GM12878 (cell line): ENCODE measurements around the gene EFTUD2. TPM values are rescaled to one million over a fixed set of nuclear protein-coding genes. Genes with fewer than 3 reads are reported as not detected.

Experiments
- ATAC-seq: fragments of 200-7000 bp; cut with Tn5 transposase; 3 replicates; pipeline ENCODE4 v1.9.1; 2020; ENCODE audit warnings: mild to moderate bottlenecking, moderate library complexity
- BruUV-seq: library from RNA; stranded (reverse); fragments of 400-500 nt; replicated peaks from 2 replicates; lab custom pipeline; 2021; lab: Mats Ljungman, UMichigan
- CTCF ChIA-PET: fragments of 300-600 bp; sonication (Branson Sonifier 250); formaldehyde crosslinking; extraction: SDS; loops from one replicate; lab custom pipeline; 2021; ENCODE audit warnings: inconsistent platforms; lab: Yijun Ruan, JAX
- POLR2A ChIA-PET: fragments of 350-600 bp; formaldehyde crosslinking; extraction: SDS; loops from one replicate; lab custom pipeline; 2021; ENCODE audit warnings: inconsistent platforms; lab: Charles Lee
- RAD21 ChIA-PET: fragments of 300-600 bp; sonication (Branson Sonifier 250); formaldehyde crosslinking; loops from one replicate; lab custom pipeline; 2023; ENCODE audit warnings: antibody characterized with exemption; ENCODE audit not compliant: unreplicated experiment; lab: Charles Lee
- SMC1A ChIA-PET: fragments of 300-600 bp; sonication (Branson Sonifier 250); formaldehyde crosslinking; loops from one replicate; lab custom pipeline; 2023; ENCODE audit not compliant: unreplicated experiment, uncharacterized antibody; lab: Charles Lee
- DNase-seq: peaks from one replicate; pipeline ENCODE4 v3.0.0-alpha.2; 2011; ENCODE audit warnings: low read depth, low spot score
- FAIRE-seq: peaks from 3 replicates; lab custom pipeline; 2011; peaks lifted over from hg19 to GRCh38; lab: Jason Lieb, UNC
- H2AFZ ChIP-seq: 2 replicates; pipeline ENCODE4 v1.6.0; 2011; ENCODE audit warnings: low read depth, low read length, control low read depth; ENCODE audit not compliant: control insufficient read depth
- H3K27ac ChIP-seq: 2 replicates; pipeline ENCODE4 v1.5.1; 2011; ENCODE audit warnings: control low read depth; ENCODE audit not compliant: control insufficient read depth, insufficient read depth
- H3K27me3 ChIP-seq, 2 experiments: replicated peaks in 1 of 2; 2 replicates each; pipeline versions ENCODE4 v1.6.0 to v1.6.1; 2011; ENCODE audit warnings: low read length in 1 of 2; ENCODE audit not compliant: control insufficient read depth in 2 of 2, insufficient read depth in 2 of 2
- H3K36me3 ChIP-seq, 2 experiments: 2 replicates each; pipeline ENCODE4 v1.5.1; 2011; ENCODE audit warnings: low read length in 1 of 2; ENCODE audit not compliant: control insufficient read depth in 2 of 2, insufficient read depth in 2 of 2
- H3K4me1 ChIP-seq: 2 replicates; pipeline ENCODE4 v1.6.1; 2011; ENCODE audit warnings: mild to moderate bottlenecking, low read length, moderate library complexity, mixed read lengths; ENCODE audit not compliant: control insufficient read depth, insufficient read depth
- H3K4me2 ChIP-seq: 2 replicates; pipeline ENCODE4 v1.6.0; 2011; ENCODE audit warnings: control low read depth; ENCODE audit not compliant: control insufficient read depth, insufficient read depth
- H3K4me3 ChIP-seq: fragments of 200-600 bp; sonication (generic); 2 replicates; pipeline ENCODE4 v1.5.1; 2016
- H3K79me2 ChIP-seq: 2 replicates; pipeline ENCODE4 v1.6.0; 2011; ENCODE audit warnings: low read length; ENCODE audit not compliant: control insufficient read depth, insufficient read depth
- H3K9ac ChIP-seq: 2 replicates; pipeline ENCODE4 v1.8.0; 2011; ENCODE audit warnings: low read length, control low read depth, mixed read lengths; ENCODE audit not compliant: control insufficient read depth, insufficient read depth
- H3K9me3 ChIP-seq: replicated peaks from 3 replicates; pipeline ENCODE4 v1.5.1; 2011; ENCODE audit warnings: mild to moderate bottlenecking, low read length; ENCODE audit not compliant: control insufficient read depth, insufficient read depth
- H4K20me1 ChIP-seq: 2 replicates; pipeline ENCODE4 v1.6.0; 2011; ENCODE audit not compliant: control insufficient read depth, insufficient read depth
- ASH2L ChIP-seq: fragments of 300-600, 200-600 bp; sonication (generic); IDR thresholded peaks from 2 replicates; pipeline ENCODE4 v1.6.1; 2017; ENCODE audit warnings: low read depth, mild to moderate bottlenecking, borderline replicate concordance
- CEBPB ChIP-seq, 2 experiments: fragments of 150-350 bp in 1 of 2; IDR thresholded peaks; 2 replicates each; pipeline ENCODE4 v1.6.1; 2012 to 2014; ENCODE audit warnings: low read depth in 2 of 2, low read length in 2 of 2, borderline replicate concordance in 1 of 2, inconsistent platforms in 1 of 2
- EZH2 ChIP-seq: IDR thresholded peaks from 2 replicates; pipeline ENCODE4 v1.6.1; 2012; ENCODE audit warnings: low read depth, mild to moderate bottlenecking, control low read depth, inconsistent platforms, low read length, borderline replicate concordance; ENCODE audit not compliant: control insufficient read depth
- HDGF ChIP-seq: fragments of 450-650 bp; IDR thresholded peaks from 2 replicates; pipeline ENCODE4 v1.6.1; 2016; ENCODE audit warnings: antibody characterized with exemption
- IKZF2 ChIP-seq, 2 experiments: fragments of 450-650 bp; IDR thresholded peaks; 2 replicates each; pipeline ENCODE4 v1.6.1; 2017; ENCODE audit warnings: mild to moderate bottlenecking in 2 of 2, moderate library complexity in 2 of 2
- MEF2B ChIP-seq: fragments of 450-650 bp; IDR thresholded peaks from 2 replicates; pipeline ENCODE4 v1.6.1; 2018; ENCODE audit warnings: mild to moderate bottlenecking, moderate library complexity; ENCODE audit not compliant: partially characterized antibody, poor library complexity, severe bottlenecking
- NFYB ChIP-seq: IDR thresholded peaks from 2 replicates; pipeline ENCODE4 v1.6.1; 2011; ENCODE audit warnings: low read depth, mild to moderate bottlenecking, low read length, improper control_type of control experiment, moderate library complexity; ENCODE audit not compliant: insufficient read depth
- NR2C1 ChIP-seq: fragments of 450-650 bp; IDR thresholded peaks from 2 replicates; pipeline ENCODE4 v1.6.1; 2017; ENCODE audit warnings: antibody characterized with exemption, mild to moderate bottlenecking, moderate library complexity
- RAD51 ChIP-seq: fragments of 450-650 bp; IDR thresholded peaks from 2 replicates; pipeline ENCODE4 v1.6.1; 2016; ENCODE audit warnings: moderate library complexity, mild to moderate bottlenecking, inconsistent platforms
- SMAD1 ChIP-seq: fragments of 450-650 bp; IDR thresholded peaks from 2 replicates; pipeline ENCODE4 v1.6.1; 2018; ENCODE audit warnings: mild to moderate bottlenecking, low read depth; ENCODE audit not compliant: partially characterized antibody
- SMC3 ChIP-seq: IDR thresholded peaks from 2 replicates; pipeline ENCODE4 v1.6.1; 2011; ENCODE audit warnings: low read length, improper control_type of control experiment, borderline replicate concordance
- WGBS: methylation state at CpG from one replicate; pipeline ENCODE4 v1.1.6; 2016; ENCODE audit warnings: low lambda C conversion rate; ENCODE audit not compliant: insufficient replicate concordance, insufficient coverage; ENCODE audit errors: missing lambda C conversion rate; 5-methylcytosine and 5-hydroxymethylcytosine counted together
- in situ Hi-C: fragments of 300-500 bp; cut with MboI; formaldehyde crosslinking; loops from 9 replicates; pipeline ENCODE4 v1.14.3; 2018; ENCODE audit warnings: mixed read lengths
- intact Hi-C: fragments of 100-400 bp; cut with micrococcal nuclease; formaldehyde crosslinking; loops from one replicate; pipeline ENCODE4 v1.14.2; 2022; ENCODE audit not compliant: unreplicated experiment
- polyA plus RNA-seq, 11 experiments: library from polyadenylated mRNA; depleted of rRNA in 4 of 11; unstranded in 6 of 11; stranded (reverse) in 5 of 11; fragments of >200 nt; fragmentation: Nextera tagmentation in 4 of 11; fragmentation: Illumina TruSeq in 1 of 11; extraction: Ambion mirVana in 4 of 11; extraction: Trizol in 1 of 11; gene quantifications; 1 replicate in 1 of 11; 2 replicates in 10 of 11; pipeline versions ENCODE4 v1.2.1 to v1.2.3, GENCODE V29; 2011 to 2016; ENCODE audit warnings: inconsistent platforms in 2 of 11, missing spikeins in 2 of 11, low read depth in 1 of 11
- total RNA-seq, 4 experiments: library from RNA; depleted of rRNA in 3 of 4; stranded (reverse); fragments of >200 nt in 3 of 4; fragmentation: Illumina TruSeq in 1 of 4; extraction: Trizol in 1 of 4; gene quantifications; 2 replicates each; pipeline versions ENCODE4 v1.2.1 to v1.2.3, GENCODE V29; 2013 to 2021
- TF ChIP-seq, protein P1 (sequence below): fragments of 450-650 bp; IDR thresholded peaks from 2 replicates; pipeline ENCODE4 v1.6.1; 2018; ENCODE audit warnings: mild to moderate bottlenecking, low read depth, moderate library complexity; ENCODE audit not compliant: partially characterized antibody

EFTUD2 gene
- total and polyA plus RNA-seq, 10 of the 15 experiments (the other 5 are each of a cell fraction or from before 2014, with no cell fraction given), result 33.0 to 198 (median 126) TPM

- whole genome bisulfite sequencing, result 54% methylated on average over 17 of the region's 17 CpGs
- ChIA-PET CTCF (interaction anchor here (0.8 to 3.6 kb wide), 8 partner anchors 9 to 271 kb away, joined by 3 to 15 read pairs (median 4); partner anchors contain the start of gene ACBD4), RAD21 (interaction anchor here (0.8 to 1.0 kb wide), 2 partner anchors 16 to 233 kb away, joined by 3 read pairs; partner anchors contain the start of gene ACBD4), POLR2A (no interaction called here), SMC1A (interaction anchor here (0.9 to 1.4 kb wide), 2 partner anchors 18 to 260 kb away, joined by 3 to 4 read pairs; partner anchors contain the start of gene HEXIM2)
- Histone ChIP-seq H3K9ac (no peak overlapping the region), H3K36me3 (no peaks in the 10 kb centered on the region), H3K4me2 (no peak overlapping the region), H3K79me2 (peaks cover 19% of the 10 kb centered on the region), H4K20me1 (no peaks in the 10 kb centered on the region), H3K4me3 (no peak overlapping the region), H3K27ac (no peak overlapping the region), H3K9me3 (no peaks in the 10 kb centered on the region), H3K4me1 (peaks cover 5% of the 10 kb centered on the region), H2AFZ (no peak overlapping the region), H3K27me3 (no peaks in the 10 kb centered on the region)
- intact Hi-C loops (no loop called here), in situ Hi-C loops (no loop called here)
- no peak for ATAC-seq
- no peak for TF ChIP-seq MEF2B
- TF ChIP-seq IKZF2 (IDR thresholded peaks at IDR 0.05), result no peak
- TF ChIP-seq EZH2, result no peak
- no peak for TF ChIP-seq NR2C1
- TF ChIP-seq, protein P1, sequence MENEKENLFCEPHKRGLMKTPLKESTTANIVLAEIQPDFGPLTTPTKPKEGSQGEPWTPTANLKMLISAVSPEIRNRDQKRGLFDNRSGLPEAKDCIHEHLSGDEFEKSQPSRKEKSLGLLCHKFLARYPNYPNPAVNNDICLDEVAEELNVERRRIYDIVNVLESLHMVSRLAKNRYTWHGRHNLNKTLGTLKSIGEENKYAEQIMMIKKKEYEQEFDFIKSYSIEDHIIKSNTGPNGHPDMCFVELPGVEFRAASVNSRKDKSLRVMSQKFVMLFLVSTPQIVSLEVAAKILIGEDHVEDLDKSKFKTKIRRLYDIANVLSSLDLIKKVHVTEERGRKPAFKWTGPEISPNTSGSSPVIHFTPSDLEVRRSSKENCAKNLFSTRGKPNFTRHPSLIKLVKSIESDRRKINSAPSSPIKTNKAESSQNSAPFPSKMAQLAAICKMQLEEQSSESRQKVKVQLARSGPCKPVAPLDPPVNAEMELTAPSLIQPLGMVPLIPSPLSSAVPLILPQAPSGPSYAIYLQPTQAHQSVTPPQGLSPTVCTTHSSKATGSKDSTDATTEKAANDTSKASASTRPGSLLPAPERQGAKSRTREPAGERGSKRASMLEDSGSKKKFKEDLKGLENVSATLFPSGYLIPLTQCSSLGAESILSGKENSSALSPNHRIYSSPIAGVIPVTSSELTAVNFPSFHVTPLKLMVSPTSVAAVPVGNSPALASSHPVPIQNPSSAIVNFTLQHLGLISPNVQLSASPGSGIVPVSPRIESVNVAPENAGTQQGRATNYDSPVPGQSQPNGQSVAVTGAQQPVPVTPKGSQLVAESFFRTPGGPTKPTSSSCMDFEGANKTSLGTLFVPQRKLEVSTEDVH, result no peak
- no peak for TF ChIP-seq CEBPB (IDR thresholded peaks at IDR 0.05; ENCODE audit: borderline replicate concordance in 1 of 2, low read depth in 2 of 2, low read length in 2 of 2)
- no peak for TF ChIP-seq SMC3
- TF ChIP-seq RAD51, result no peak
- TF ChIP-seq NFYB, result no peak
- TF ChIP-seq HDGF, result no peak
- TF ChIP-seq ASH2L, result no peak
- TF ChIP-seq SMAD1, result no peak
- DNase-seq, result no peak
- FAIRE-seq, result no peak
- BruUV-seq, result no TSS peak
Observed at GRCh38 chr17:44902135-44902760, 3.0 kb upstream of the EFTUD2 start.
